Stomach smooth muscle (tissue), 2 donors: Measurements from ENCODE around the gene SLC25A12.
"Not testable (repeated sequence)": the region's sequence is repeated elsewhere in the genome, so short reads cannot be mapped to it uniquely, and the experiment has no call there.

Experiments
- H3K27ac ChIP-seq: one replicate; pipeline ENCODE4 v1.7.0; 2013; ENCODE audit warnings: mild to moderate bottlenecking, low read length, inconsistent platforms
- H3K27me3 ChIP-seq, 2 donors: one replicate each; pipeline ENCODE4 v1.7.0; 2013; ENCODE audit warnings: low read length in 2 of 2; ENCODE audit not compliant: insufficient read depth in 2 of 2, control insufficient read depth in 1 of 2
- H3K36me3 ChIP-seq, 2 donors: one replicate each; pipeline ENCODE4 v1.7.0; 2013; ENCODE audit warnings: low read length in 2 of 2; ENCODE audit not compliant: control insufficient read depth in 2 of 2, insufficient read depth in 2 of 2
- H3K4me1 ChIP-seq: one replicate; pipeline ENCODE4 v1.7.0; 2013; ENCODE audit warnings: low read length; ENCODE audit not compliant: control insufficient read depth, insufficient read depth
- H3K4me3 ChIP-seq, 2 donors: one replicate each; pipeline ENCODE4 v1.7.0; 2013; ENCODE audit warnings: low read length in 2 of 2
- H3K9ac ChIP-seq, 2 donors: one replicate each; pipeline ENCODE4 v1.7.0; 2013; ENCODE audit warnings: low read length in 2 of 2, mild to moderate bottlenecking in 1 of 2
- H3K9me3 ChIP-seq, 2 donors: one replicate each; pipeline ENCODE4 v1.7.0; 2013; ENCODE audit warnings: low read length in 2 of 2; ENCODE audit not compliant: control insufficient read depth in 2 of 2
- donor health status: healthy.
- donor health status: Pancreatic carcinoma.

The SLC25A12 gene

DNA sequence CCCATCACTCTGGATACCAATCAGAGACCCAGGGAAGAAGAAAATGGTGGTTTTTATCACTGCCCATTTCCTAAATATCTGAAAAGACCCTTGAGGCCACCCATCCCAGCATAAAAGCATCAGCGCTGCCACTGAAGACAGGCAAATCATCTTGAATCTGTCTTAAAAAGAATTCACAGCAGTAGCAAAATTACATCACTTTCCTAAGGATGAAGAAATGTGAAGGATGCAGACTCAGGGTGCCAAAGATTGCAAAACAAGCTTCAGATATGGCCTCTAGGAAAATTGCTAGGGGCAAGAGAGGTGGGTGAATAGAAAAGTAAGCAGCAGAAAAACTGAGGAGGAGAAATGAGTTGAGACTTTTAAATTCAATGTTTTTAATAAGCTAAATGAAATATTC is 70.0 kb downstream of the SLC25A12 start:
- Histone ChIP-seq H3K9ac (no peak overlapping the region), H3K27me3 (no peaks in the 10 kb centered on the region), H3K9me3 (no peaks in the 10 kb centered on the region), H3K4me1 (no peaks in the 10 kb centered on the region), H3K36me3 (peaks cover 13 to 24% of the 10 kb centered on the region in 2 donors), H3K4me3 (no peak overlapping the region), H3K27ac (no peak overlapping the region)

DNA sequence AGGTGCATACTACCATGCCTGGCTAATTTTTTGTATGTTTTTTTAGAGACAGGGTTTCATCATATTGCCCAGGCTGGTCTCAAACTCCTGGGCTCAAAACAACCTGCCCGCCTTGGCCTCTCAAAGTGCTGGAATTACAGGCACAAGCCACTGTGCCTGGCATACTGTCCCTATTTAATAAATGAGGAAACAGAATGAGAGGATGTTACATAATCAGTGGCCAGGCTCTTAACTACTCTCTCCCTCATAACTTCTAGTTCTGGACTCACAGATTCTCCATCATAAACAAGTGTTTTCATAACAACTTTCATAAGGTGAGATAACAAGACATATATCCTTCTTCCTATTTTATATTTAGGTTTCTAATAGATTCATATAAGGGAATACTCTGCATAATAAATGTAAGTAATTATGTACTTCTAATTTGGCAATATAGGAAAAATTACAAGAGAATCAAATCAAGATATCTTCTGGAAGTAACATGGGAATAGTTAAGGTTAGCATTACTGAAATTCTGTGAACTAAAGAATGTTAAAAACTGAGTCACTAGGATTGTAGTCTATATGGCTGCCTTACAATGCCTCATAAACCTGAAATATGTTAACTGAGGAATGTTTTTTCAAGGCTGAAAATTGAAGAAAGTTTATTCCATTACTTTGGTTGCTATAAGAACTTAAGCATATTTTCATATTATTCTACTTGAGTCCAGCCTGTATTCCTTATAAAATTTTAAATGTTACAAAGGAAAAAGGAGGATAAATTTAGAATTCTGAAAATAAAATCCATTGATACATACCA is 71.3 kb downstream of the SLC25A12 start:
- no peaks in the 10 kb centered on the region for H3K27me3 ChIP-seq
- no peak overlapping the region for H3K4me3 ChIP-seq
- peaks cover 10 to 19% of the 10 kb centered on the region in 2 donors for H3K36me3 ChIP-seq
- no peak overlapping the region for H3K9ac ChIP-seq
- H3K9me3 ChIP-seq: no peaks in the 10 kb centered on the region
- no peak overlapping the region for H3K27ac ChIP-seq
- no peaks in the 10 kb centered on the region for H3K4me1 ChIP-seq

DNA sequence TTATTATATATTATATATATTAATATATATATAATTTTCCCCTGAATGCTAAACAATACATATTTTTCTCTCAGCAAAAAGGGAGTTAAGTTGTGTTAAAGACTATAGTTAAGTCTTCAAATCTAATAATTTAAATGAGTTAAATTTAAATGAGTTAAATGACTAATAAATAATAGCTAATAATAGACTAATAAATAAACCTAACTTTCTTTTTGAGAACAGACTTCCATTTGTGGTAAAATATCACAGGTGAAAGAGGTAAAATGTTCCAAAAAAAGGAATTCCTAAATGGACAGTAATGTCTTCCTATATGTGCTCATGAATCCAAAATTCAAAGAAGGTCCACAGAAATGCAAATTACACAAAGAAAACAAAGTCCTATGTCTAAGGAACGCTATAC is 74.6 kb downstream of the SLC25A12 start:
- H3K4me3 ChIP-seq: no peak overlapping the region
- H3K36me3 ChIP-seq: peaks cover 5 to 22% of the 10 kb centered on the region in 2 donors
- no peaks in the 10 kb centered on the region for H3K9me3 ChIP-seq
- no peak overlapping the region for H3K27ac ChIP-seq
- no peak overlapping the region for H3K9ac ChIP-seq
- H3K4me1 ChIP-seq: no peaks in the 10 kb centered on the region
- no peaks in the 10 kb centered on the region for H3K27me3 ChIP-seq

DNA sequence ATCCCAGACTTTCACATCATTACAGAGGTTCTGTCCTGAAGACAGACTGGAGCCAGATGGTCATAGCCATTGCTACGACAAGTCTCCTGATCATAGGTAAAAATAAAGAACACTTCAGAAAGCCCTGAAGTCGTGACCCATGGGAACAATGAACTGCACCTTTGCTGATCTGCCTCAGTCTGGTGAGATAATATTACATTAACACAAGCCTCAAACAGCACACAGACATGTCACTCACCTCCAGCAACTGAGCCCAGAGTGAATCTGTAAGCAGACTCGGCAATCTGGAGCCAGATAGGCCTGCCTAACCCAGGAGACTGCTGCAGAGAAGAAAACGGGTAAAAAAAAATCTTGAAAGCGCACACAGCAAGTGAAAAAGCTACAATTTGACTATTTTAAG is 79.2 kb downstream of the SLC25A12 start:
- peaks cover 7 to 14% of the 10 kb centered on the region in 2 donors for H3K36me3 ChIP-seq
- no peak overlapping the region for H3K27ac ChIP-seq
- no peak overlapping the region for H3K9ac ChIP-seq
- H3K4me3 ChIP-seq: no peak overlapping the region
- H3K27me3 ChIP-seq: no peaks in the 10 kb centered on the region
- no peaks in the 10 kb centered on the region for H3K4me1 ChIP-seq
- H3K9me3 ChIP-seq: no peaks in the 10 kb centered on the region

DNA sequence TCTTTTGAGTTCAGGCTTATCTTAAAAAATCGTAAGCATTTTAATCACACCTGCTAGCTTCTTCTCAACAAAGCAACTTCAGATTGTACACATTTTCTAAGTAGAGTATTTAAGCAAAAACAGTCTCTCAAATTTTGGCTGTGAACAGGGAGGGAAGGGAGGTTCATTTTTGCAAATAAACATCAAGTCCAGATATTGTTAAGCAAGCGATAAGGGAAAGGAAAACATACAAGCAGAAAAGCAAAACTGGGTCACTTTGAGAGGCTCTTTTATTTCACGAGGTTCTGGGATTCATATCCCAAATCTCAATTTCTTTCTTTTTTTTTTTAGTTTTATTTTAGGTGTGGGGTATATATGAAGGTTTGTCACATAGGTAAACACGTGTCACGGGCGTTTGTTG is 79.9 kb downstream of the SLC25A12 start:
- Histone ChIP-seq H3K4me1 (no peaks in the 10 kb centered on the region), H3K27ac (no peak overlapping the region), H3K4me3 (no peak overlapping the region), H3K9ac (no peak overlapping the region), H3K9me3 (no peaks in the 10 kb centered on the region), H3K36me3 (peaks cover 7 to 12% of the 10 kb centered on the region in 2 donors), H3K27me3 (no peaks in the 10 kb centered on the region)

DNA sequence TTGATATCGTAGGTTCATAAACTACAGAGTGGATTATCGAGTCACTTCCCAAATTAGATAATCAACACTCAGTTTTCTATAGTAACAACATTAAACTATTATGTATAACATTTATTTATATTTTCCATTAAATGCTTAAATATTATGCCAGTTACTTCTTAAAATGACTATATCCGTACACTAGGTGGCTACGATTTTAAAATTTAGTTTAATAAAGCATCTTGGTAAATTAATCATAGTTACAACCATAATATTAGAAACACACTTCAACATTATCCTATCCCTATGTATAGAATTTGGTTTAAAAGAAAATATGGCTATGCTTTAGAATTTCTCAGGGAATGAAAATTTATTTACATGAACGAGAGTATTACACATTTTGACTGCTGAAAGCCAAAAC is 80.3 kb downstream of the SLC25A12 start:
- Histone ChIP-seq H3K4me1 (no peaks in the 10 kb centered on the region), H3K9me3 (no peaks in the 10 kb centered on the region), H3K9ac (no peak overlapping the region), H3K27me3 (no peaks in the 10 kb centered on the region), H3K27ac (no peak overlapping the region), H3K36me3 (peaks cover 7 to 12% of the 10 kb centered on the region in 2 donors), H3K4me3 (no peak overlapping the region)

DNA sequence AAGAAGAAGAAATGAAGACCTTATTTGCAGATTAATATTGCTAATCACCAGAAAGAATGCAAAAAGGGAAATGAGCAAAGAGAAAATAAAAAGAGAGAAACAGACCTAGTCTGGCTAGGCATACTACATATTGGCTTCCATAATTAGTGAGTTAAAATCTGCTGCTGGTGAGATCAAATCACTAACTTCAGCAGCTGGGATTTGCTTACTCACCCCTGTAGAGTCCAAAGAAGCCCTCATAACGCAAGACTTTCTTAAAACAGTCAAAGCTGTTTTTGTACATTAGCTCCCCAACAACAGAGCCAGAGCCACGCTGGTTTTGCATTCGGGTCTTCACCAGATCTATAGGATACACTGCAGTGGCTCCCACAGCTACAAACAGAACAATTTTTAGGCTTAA is 80.9 kb downstream of the SLC25A12 start:
- Histone ChIP-seq H3K36me3 (peaks cover 7 to 12% of the 10 kb centered on the region in 2 donors), H3K4me1 (no peaks in the 10 kb centered on the region), H3K4me3 (no peak overlapping the region), H3K9ac (no peak overlapping the region), H3K27me3 (no peaks in the 10 kb centered on the region), H3K9me3 (no peaks in the 10 kb centered on the region), H3K27ac (no peak overlapping the region)

DNA sequence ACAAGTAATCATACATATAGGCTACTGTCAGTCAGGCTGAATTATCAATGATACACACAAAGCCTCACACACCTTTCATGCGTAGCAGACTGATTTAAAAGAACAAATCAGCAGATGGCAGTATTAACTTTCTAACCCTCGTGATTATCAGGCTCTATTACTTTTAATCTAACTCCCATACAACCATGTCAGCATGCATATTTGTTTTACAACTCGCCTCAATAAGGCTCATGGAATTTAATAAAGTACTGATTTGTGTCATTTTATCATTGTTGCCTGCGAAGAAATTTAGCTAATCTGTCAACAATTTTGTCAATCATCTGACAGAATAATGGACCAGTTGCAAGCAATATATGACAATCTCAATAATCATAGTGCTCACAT is 82.8 kb downstream of the SLC25A12 start:
- Histone ChIP-seq H3K36me3 (peaks cover 7 to 12% of the 10 kb centered on the region in 2 donors), H3K27ac (no peak overlapping the region), H3K4me3 (no peak overlapping the region)

DNA sequence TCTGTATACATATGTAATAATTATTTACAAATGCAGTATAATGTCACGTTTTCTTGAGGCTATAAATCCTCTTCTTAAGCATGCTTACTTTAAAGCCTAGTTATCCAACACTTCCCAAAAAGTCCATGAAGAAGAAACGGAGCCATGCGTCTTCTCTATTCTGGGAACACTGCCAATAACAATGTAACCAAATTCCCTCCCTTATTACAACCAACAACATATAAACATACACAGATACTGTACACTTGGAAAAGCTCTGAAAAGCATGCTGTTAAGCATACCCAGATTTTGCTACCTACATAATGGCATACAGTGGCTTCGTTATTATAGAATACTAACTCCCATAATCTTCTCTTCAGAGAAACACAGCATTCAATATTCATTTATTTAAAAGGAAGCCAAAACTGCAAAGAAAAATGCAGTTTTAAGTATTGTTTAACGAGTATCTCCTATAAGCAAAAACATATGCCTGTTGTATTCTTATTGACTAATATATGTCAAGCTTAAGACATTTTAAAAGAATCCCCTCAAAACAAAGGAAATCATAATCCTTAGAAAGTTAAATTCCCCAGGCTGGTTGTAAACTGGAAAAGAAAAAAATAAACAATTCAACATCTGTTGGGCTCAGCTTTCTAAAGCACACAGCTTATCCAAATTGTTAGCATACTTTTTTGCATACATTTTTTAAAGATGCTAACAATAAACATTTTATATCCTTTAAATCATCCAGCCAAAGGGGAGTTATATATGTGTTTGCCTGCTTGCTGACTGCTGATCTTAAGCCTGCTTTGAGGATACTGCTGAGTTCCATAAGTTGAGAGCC is 83.4 kb downstream of the SLC25A12 start:
- Histone ChIP-seq H3K27me3 (no peaks in the 10 kb centered on the region), H3K4me3 (no peak overlapping the region), H3K9ac (no peak overlapping the region), H3K4me1 (no peaks in the 10 kb centered on the region), H3K9me3 (no peaks in the 10 kb centered on the region), H3K27ac (no peak overlapping the region), H3K36me3 (peaks cover 11 to 12% of the 10 kb centered on the region in 2 donors)

More for the DNA sequence above, 82.8 kb downstream of the SLC25A12 start:
- Histone ChIP-seq H3K9ac (no peak overlapping the region), H3K4me1 (no peaks in the 10 kb centered on the region), H3K27me3 (no peaks in the 10 kb centered on the region), H3K9me3 (no peaks in the 10 kb centered on the region)

DNA sequence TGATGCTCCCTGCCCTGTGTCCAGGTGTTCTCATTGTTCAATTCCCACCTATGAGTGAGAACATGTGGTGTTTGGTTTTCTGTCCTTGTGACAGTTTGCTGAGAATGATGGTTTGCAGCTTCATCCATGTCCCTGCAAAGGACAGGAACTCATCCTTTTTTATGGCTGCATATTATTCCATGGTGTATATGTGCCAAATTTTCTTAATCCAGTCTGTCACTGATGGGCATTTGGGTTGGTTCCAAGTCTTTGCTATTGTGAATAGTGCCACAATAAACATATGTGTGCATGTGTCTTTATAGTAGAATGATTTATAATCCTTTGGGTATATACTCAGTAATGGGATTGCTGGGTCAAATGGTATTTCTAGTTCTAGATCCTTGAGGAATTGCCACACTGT is 85.2 kb downstream of the SLC25A12 start:
- not testable (repeated sequence) for H3K27ac ChIP-seq, H3K4me1 ChIP-seq, H3K9ac ChIP-seq, H3K9me3 ChIP-seq, H3K4me3 ChIP-seq, H3K27me3 ChIP-seq
- H3K36me3 ChIP-seq: peaks cover 8 to 13% of the 10 kb centered on the region in 2 donors
